OCI-LY1 (cell line): Measurements from ENCODE around the gene CCDC81.

Experiments used
- H2AFZ ChIP-seq: fragments of 200-600 bp; sonication (generic), shearing (Covaris generic); 2 replicates; pipeline ENCODE4 v1.6.0; 2014; ENCODE audit warnings: antibody characterized with exemption, mild to moderate bottlenecking, low read length
- H3F3A ChIP-seq: fragments of 200-600 bp; sonication (generic), shearing (Covaris generic); 2 replicates; pipeline ENCODE4 v1.6.0; 2014; ENCODE audit warnings: mild to moderate bottlenecking, antibody characterized with exemption, low read length, moderate library complexity; ENCODE audit not compliant: insufficient read depth
- H3K27ac ChIP-seq: fragments of 200-600 bp; sonication (generic); 2 replicates; pipeline ENCODE4 v1.5.1; 2014; ENCODE audit warnings: low read length, mixed run types, mild to moderate bottlenecking, low read depth; ENCODE audit not compliant: poor library complexity, severe bottlenecking
- H3K27me3 ChIP-seq: fragments of 200-600 bp; sonication (generic); 2 replicates; pipeline ENCODE4 v1.6.0; 2014; ENCODE audit warnings: antibody characterized with exemption, mild to moderate bottlenecking, low read length, moderate library complexity; ENCODE audit not compliant: insufficient read depth
- H3K36me3 ChIP-seq: fragments of 200-600 bp; sonication (generic); 2 replicates; pipeline ENCODE4 v1.6.1; 2014; ENCODE audit warnings: mild to moderate bottlenecking, antibody characterized with exemption, low read length, moderate library complexity, mixed read lengths; ENCODE audit not compliant: insufficient read depth
- H3K4me1 ChIP-seq: fragments of 200-600 bp; sonication (generic); 2 replicates; pipeline ENCODE4 v1.5.1; 2014; ENCODE audit warnings: mild to moderate bottlenecking, low read length, moderate library complexity; ENCODE audit not compliant: insufficient read depth, severe bottlenecking
- H3K4me2 ChIP-seq: fragments of 200-600 bp; sonication (generic), shearing (Covaris generic); 2 replicates; pipeline ENCODE4 v1.6.1; 2014; ENCODE audit warnings: low read length
- H3K4me3 ChIP-seq: fragments of 200-600 bp; sonication (generic); 2 replicates; pipeline ENCODE4 v1.5.1; 2014; ENCODE audit warnings: low read length, low read depth, mild to moderate bottlenecking, mixed read lengths; ENCODE audit not compliant: poor library complexity, severe bottlenecking
- H3K79me2 ChIP-seq: fragments of 200-600 bp; shearing (Covaris generic); 2 replicates; pipeline ENCODE4 v1.6.1; 2016; ENCODE audit warnings: mixed run types, low read length, mixed read lengths; ENCODE audit not compliant: insufficient read depth
- H3K9ac ChIP-seq: fragments of 200-600 bp; sonication (generic), shearing (Covaris generic); 2 replicates; pipeline ENCODE4 v1.6.1; 2014; ENCODE audit warnings: mild to moderate bottlenecking, low read length, mixed read lengths
- H3K9me2 ChIP-seq: fragments of 200-600 bp; sonication (generic), shearing (Covaris generic); 2 replicates; pipeline ENCODE4 v1.6.1; 2014; ENCODE audit warnings: low read depth, mild to moderate bottlenecking, low read length, mixed read lengths
- H3K9me3 ChIP-seq: fragments of 200-600 bp; shearing (Covaris generic); 2 replicates; pipeline ENCODE4 v1.6.1; 2014; ENCODE audit warnings: low read length, mixed read lengths
- H4K20me1 ChIP-seq: fragments of 200-600 bp; sonication (generic), shearing (Covaris generic); 2 replicates; pipeline ENCODE4 v1.6.0; 2016; ENCODE audit warnings: mild to moderate bottlenecking, low read length; ENCODE audit not compliant: insufficient read depth
- CTCF ChIP-seq: fragments of 200-600 bp; sonication (generic), shearing (Covaris generic); IDR thresholded peaks from 2 replicates; pipeline ENCODE4 v1.5.1; 2017; ENCODE audit warnings: mild to moderate bottlenecking, antibody characterized with exemption, low read length, moderate library complexity, mixed read lengths
- EZH2 ChIP-seq: fragments of 200-600 bp; sonication (generic), shearing (Covaris generic); IDR thresholded peaks from 2 replicates; pipeline ENCODE4 v1.8.0; 2017; ENCODE audit warnings: borderline replicate concordance, mixed run types, mild to moderate bottlenecking, antibody characterized with exemption, low read length, moderate library complexity, mixed read lengths

The CCDC81 gene

DNA sequence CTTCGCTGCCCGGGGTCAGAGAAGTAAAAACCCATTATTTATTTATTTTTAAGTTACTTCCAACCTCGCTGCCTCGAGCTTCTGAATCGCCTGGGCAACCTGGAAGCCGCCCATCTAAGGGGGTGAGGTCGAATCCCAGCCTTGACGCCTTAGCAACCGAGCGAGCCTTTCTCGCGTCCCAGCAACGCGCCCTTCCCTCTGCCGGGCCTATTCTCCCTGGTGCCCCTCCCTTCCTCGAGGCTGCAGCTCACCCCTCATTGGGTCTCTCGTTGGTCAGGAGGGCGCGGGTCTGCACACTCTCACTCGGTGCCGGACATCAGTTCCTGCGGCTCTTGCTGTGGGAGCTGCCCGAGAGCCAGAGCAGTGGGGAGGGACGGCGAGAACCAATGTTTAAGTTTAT, at the start of gene CCDC81:
CCDC81 (plus strand) TSS at position 302 of the 400 bp plus-strand sequence. CDS start 277 bp downstream, outside the sequence.
- H3K4me3 ChIP-seq: no peak within 1 kb of the TSS
- H3K36me3 ChIP-seq: no peaks in the 10 kb centered on the region
- no peaks in the 10 kb centered on the region for H3K4me1 ChIP-seq
- no peak within 1 kb of the TSS for H3K4me2 ChIP-seq
- no peaks in the 10 kb centered on the region for H3K27me3 ChIP-seq
- no peaks in the 10 kb centered on the region for H3K79me2 ChIP-seq
- TF ChIP-seq EZH2 (no peak), CTCF (no peak)
- no peaks in the 10 kb centered on the region for H4K20me1 ChIP-seq
- no peak within 1 kb of the TSS for H2AFZ ChIP-seq
- H3F3A ChIP-seq: no peaks in the 10 kb centered on the region
- no peaks in the 10 kb centered on the region for H3K9me2 ChIP-seq
- H3K9me3 ChIP-seq: no peaks in the 10 kb centered on the region
- H3K27ac ChIP-seq: no peak within 1 kb of the TSS
- no peak within 1 kb of the TSS for H3K9ac ChIP-seq

GRCh38 chr11:86335131-86335767, 39.4 kb upstream of the CCDC81 start:
- Histone ChIP-seq H2AFZ (no peak overlapping the region), H3K4me3 (no peak overlapping the region), H3K27ac (no peak overlapping the region), H3K36me3 (peaks cover 65% of the 10 kb centered on the region), H3K4me1 (no peaks in the 10 kb centered on the region), H4K20me1 (no peaks in the 10 kb centered on the region), H3F3A (no peaks in the 10 kb centered on the region), H3K4me2 (no peak overlapping the region), H3K79me2 (0 out of 2 replicates have a peak, but pooled peaks cover 3% of the 10 kb centered on the region), H3K27me3 (no peaks in the 10 kb centered on the region), H3K9ac (no peak overlapping the region), H3K9me2 (no peaks in the 10 kb centered on the region), H3K9me3 (no peaks in the 10 kb centered on the region)
- no peak for TF ChIP-seq CTCF
- TF ChIP-seq EZH2: no peak

GRCh38 chr11:86337227-86337626, 37.5 kb upstream of the CCDC81 start:
- H3K9me3 ChIP-seq: no peaks in the 10 kb centered on the region
- H2AFZ ChIP-seq: no peak overlapping the region
- no peaks in the 10 kb centered on the region for H4K20me1 ChIP-seq
- no peaks in the 10 kb centered on the region for H3K9me2 ChIP-seq
- H3F3A ChIP-seq: no peaks in the 10 kb centered on the region
- TF ChIP-seq CTCF (no peak), EZH2 (no peak)
- H3K27me3 ChIP-seq: no peaks in the 10 kb centered on the region
- peaks cover 53% of the 10 kb centered on the region for H3K36me3 ChIP-seq
- H3K27ac ChIP-seq: no peak overlapping the region
- H3K9ac ChIP-seq: no peak overlapping the region
- peaks cover 3% of the 10 kb centered on the region; the same call in 1 of the 2 replicates for H3K79me2 ChIP-seq
- no peak overlapping the region for H3K4me2 ChIP-seq
- no peaks in the 10 kb centered on the region for H3K4me1 ChIP-seq
- no peak overlapping the region for H3K4me3 ChIP-seq
